Epithelial cell of proximal tubule (primary cell): ENCODE data around the gene SPOCK1. TPM values are rescaled to one million over a fixed set of nuclear protein-coding genes. Genes with fewer than 3 reads are reported as not detected.

Experiments
- DNase-seq: peaks from one replicate; pipeline ENCODE4 v3.0.0-alpha.2; 2011; ENCODE audit warnings: low read depth
- H3K4me3 ChIP-seq: 2 replicates; pipeline ENCODE4 v1.5.1; 2011; ENCODE audit warnings: low read depth, mild to moderate bottlenecking, low read length
- total RNA-seq: library from RNA; depleted of rRNA; stranded (reverse); fragments of >200 nt; gene quantifications from 2 replicates; pipeline ENCODE4 v1.2.3, GENCODE V29; 2015
- TF ChIP-seq, protein P1 (sequence below): conservative IDR thresholded peaks from 2 replicates; pipeline ENCODE4 v1.5.1; 2012; ENCODE audit warnings: low read depth, mild to moderate bottlenecking, low read length

SPOCK1 gene
- total RNA-seq, 1 donor from 2014 or later, result 31.4 TPM

DNA sequence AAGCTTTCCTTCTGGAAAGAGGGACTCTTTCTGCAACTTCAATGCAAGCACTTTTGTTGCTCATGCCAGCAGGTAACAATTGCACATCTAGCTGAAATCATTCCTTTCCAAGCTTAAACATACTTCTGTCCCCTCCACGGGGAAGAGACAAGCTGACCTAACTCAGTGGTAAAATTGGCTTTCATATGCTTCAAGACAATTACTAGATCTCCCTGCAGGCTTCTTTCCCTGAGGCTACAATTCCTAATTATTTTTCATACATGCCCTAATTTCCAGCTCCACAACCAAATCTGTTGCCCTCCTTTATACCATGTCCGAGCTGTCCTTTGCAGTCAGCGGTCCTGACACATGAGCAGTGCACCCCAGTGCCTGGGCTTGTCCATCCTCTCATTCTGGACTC lies 324.9 kb downstream of the SPOCK1 start:
- TF ChIP-seq, protein P1, sequence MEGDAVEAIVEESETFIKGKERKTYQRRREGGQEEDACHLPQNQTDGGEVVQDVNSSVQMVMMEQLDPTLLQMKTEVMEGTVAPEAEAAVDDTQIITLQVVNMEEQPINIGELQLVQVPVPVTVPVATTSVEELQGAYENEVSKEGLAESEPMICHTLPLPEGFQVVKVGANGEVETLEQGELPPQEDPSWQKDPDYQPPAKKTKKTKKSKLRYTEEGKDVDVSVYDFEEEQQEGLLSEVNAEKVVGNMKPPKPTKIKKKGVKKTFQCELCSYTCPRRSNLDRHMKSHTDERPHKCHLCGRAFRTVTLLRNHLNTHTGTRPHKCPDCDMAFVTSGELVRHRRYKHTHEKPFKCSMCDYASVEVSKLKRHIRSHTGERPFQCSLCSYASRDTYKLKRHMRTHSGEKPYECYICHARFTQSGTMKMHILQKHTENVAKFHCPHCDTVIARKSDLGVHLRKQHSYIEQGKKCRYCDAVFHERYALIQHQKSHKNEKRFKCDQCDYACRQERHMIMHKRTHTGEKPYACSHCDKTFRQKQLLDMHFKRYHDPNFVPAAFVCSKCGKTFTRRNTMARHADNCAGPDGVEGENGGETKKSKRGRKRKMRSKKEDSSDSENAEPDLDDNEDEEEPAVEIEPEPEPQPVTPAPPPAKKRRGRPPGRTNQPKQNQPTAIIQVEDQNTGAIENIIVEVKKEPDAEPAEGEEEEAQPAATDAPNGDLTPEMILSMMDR, result no peak
- DNase-seq, result no peak
- H3K4me3 ChIP-seq, result no peak overlapping the region

DNA sequence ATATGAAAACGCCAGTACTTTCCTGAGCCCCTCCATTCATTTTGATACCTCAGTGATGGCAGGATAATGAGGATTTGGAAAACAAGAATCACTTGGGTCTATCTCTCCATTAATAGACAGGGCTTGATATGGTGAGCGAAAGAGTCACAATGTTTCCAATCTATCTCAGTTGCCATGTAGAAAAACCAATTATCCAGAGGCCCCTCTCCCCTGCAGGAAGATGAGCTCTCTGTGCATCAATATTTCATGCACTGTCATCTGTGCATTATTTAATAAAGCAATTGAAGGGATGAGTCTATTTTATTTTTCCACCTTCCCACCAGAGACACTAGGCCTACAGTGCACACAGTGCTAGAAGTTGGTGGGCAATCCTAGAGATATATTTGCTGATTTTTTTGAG lies 326.9 kb downstream of the SPOCK1 start:
- no peak overlapping the region for H3K4me3 ChIP-seq
- DNase-seq, result no peak
- TF ChIP-seq, protein P1, result no peak

DNA sequence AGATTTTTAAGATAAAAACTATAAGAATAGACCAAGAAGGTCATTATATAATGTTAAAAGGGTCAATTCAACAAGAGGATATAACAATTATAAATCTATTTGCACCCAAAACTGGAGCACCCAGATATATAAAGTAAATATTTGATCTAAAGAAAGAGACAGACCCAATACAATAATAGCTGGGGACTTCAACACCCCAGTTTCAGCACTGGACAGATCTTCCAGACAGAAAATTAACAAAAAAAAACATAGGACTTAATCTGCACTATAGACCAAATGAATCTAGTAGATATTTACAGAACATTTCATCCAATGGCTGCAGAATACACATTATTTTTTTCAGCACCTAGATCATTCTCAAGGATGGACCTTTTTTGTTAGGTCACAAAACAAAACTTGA lies 331.9 kb downstream of the SPOCK1 start:
- TF ChIP-seq, protein P1, result no peak
- H3K4me3 ChIP-seq, result no peak overlapping the region

DNA sequence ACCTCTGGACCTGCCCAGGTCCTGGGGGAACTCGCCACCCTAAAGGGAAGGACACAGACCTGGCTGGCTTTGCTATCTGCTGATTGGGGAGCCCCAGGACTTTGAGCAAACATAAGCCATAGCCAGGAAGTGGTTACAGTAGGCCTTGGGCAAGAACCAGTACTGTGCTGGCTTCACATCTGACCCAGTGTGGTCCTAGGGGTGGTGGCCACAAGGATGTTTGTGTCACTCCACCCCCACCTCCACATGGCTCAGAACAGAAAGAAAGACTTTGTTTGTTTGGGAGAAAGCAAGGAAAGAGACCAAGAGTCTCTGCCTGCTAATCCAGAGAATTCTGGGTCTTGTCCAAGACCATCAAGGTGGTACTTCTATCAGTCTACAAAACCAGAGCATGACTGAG lies 334.2 kb downstream of the SPOCK1 start:
- TF ChIP-seq, protein P1, result no peak
- DNase-seq, result no peak
- no peak overlapping the region for H3K4me3 ChIP-seq

More for the DNA sequence above, 331.9 kb downstream of the SPOCK1 start:
- no peak for DNase-seq

DNA sequence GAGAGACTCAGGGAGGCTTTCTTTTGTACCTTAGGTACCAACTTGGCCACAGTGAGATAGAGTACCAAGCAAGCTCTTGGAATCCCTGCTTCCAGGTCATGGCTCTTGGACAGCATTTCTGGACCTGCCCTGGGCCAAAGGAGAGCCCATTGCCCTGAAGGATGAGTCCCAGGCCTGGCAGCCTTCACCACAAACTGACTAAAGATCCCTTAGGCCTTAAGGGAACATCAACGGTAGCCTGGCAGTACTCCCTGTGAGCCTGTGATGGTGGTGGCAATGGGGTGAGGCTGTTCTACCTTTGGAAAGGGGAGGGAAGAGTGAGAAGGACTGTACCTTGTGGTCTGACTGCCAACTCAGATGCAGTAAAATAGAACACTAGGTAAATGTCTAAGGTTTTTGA lies 334.6 kb downstream of the SPOCK1 start:
- TF ChIP-seq, protein P1, result no peak
- DNase-seq, result no peak
- no peak overlapping the region for H3K4me3 ChIP-seq

DNA sequence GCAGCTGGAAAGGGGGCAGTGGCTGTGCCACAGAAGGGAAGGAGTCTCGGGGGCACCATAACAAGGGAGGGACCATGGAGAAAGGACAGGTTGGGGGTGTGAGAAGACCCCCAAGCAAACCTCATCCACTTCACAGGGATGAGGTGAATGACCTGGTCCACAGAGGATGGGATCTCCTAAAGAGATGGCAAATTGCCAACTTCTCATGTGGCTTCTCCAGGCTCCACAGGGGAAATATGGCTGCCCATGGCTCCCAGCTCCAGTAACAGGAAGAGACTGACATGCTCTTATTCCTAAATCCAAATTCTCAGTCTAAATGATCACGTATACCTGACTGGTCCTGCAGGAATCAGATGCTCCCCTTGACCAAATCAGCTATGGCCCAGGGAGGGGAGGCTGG lies 340.4 kb downstream of the SPOCK1 start:
- H3K4me3 ChIP-seq, result no peak overlapping the region
- TF ChIP-seq, protein P1, result no peak
- DNase-seq, result no peak

DNA sequence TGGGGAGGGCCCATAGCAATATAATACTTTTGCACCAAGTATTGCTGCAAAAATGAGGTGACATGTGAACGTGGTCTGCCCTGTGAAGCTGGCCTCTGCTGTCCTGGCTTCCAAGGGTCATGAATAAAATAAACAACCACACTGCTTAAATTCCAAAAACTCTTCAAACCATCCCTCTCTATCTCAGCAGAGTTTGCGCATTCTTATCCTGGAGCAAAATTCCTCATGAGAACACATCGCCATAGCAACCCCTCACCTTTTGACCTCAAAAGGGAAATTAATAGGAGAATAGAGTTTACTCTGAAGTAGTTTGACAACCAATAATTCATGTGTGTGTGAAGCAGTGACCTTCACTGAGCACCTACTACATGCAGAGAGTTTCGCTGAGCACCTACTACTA lies 342.9 kb downstream of the SPOCK1 start:
- no peak for DNase-seq
- TF ChIP-seq, protein P1, result no peak

More for the DNA sequence above, 342.9 kb downstream of the SPOCK1 start:
- no peak overlapping the region for H3K4me3 ChIP-seq
